HG02884 (cell line): ENCODE measurements around the gene ABR.
"Not testable (repeated sequence)": the region's sequence is repeated elsewhere in the genome, so short reads cannot be mapped to it uniquely, and the experiment has no call there.

Experiments used
- ATAC-seq: cut with Tn5 transposase; IDR thresholded peaks from one replicate; pipeline ENCODE4 v1.9.1; 2021; ENCODE audit warnings: mild to moderate bottlenecking, moderate library complexity; ENCODE audit not compliant: unreplicated experiment

Gene ABR

DNA sequence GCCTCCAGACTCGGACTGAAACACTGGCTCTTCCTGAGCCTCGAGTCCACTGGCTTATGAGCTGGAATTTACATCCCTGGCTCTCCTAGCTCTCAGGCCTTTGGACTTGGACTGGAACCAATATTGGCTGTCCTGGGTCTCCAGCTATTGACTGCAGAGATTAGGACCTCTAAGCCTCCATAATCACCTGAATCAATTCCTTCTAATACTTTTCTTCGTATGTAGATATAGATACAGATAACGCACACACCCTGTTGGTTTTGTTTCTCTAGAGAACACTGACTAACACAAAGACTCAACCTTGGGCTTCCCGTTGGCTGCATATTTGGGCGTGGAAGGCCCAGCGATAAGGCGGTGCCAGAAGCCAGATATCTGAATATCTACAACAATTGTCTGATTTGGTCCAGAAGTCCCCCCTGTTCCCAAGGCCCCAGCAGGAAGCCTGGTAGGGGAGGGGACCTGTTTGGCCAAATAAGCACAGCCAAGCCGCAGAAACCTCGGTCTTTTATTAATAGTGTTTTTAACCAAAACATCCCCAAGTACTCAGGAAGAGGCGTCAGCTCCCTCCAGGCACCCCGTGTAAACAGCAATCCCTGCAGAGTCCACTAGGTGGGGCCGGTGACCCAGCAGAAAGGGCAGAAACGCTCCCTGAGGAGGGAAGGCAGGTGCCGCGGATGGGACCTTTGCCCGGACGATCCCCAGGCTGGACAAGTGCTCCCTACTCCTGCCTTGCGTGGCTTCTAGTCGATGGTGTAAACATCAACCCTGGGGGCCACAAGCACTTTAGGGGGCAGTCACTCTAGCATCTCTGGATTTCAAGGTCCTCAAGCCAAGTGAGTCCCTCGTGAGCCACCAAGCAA, 57.0 kb downstream of the ABR start:
- no peak for ATAC-seq

DNA sequence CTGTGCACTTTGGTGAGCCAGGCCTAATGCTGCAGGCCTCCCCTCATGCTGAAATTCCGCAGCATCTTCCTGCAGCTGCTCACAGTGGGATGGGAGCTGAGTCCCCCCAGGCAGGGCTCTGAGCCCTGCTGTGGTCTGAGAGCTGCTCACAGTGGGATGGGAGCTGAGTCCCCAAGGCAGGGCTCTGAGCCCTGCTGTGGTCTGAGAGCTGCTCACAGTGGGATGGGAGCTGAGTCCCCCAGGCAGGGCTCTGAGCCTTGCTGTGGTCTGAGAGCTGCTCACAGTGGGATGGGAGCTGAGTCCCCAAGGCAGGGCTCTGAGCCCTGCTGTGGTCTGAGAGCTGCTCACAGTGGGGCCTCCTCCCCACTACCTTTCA, 58.4 kb downstream of the ABR start:
- not testable (repeated sequence) for ATAC-seq

- ATAC-seq = no peak
Measured at GRCh38 chr17:1120596-1121441, 59.0 kb downstream of the ABR start.

- ATAC-seq = no peak
Measured at GRCh38 chr17:1119924-1120323, 59.9 kb downstream of the ABR start.

DNA sequence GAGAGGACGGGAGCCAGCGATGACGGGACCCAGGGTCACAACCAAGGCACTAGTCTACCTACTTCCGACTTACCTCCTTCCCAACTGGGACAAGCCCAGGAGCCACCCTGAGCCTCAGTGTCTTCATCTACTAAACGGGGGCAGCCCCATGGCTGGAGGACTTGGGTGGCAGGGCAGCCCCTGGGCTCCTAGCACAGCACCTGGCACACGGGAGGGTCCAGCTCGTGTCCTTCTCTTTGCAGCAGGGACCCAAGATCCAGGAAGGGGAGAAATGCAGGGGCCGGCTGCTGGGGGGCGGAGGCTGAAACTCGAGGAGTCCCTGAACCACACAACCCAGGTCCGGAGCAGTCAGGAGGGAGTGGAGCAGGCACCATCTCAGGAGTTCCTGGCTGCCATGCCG, 63.2 kb downstream of the ABR start:
- no peak for ATAC-seq

DNA sequence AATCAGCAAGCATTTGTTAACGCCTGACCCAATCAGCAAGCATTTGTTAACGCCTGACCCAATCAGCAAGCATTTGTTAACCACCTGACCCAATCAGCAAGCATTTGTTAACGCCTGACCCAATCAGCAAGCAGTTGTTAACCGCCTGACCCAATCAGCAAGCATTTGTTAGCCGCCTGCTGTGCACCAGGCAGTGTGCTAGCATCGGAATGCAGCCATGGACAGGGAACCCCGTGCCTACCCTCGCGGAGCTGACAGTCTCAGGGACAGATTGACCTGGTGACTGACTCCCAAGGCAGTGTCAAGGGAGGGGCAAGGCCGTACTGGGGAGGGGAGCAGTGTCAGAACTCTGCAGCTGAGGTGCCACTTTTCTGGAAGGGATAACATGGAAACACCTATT, 66.9 kb downstream of the ABR start:
- no peak for ATAC-seq

- no peak for ATAC-seq
Measured at GRCh38 chr17:1111599-1112443, 68.0 kb downstream of the ABR start.

GRCh38 chr17:1110862-1111598, 68.8 kb downstream of the ABR start:
- no peak for ATAC-seq

- no peak for ATAC-seq
Measured at GRCh38 chr17:1110541-1110861, 69.3 kb downstream of the ABR start.

- ATAC-seq = no peak
Measured at GRCh38 chr17:1109606-1110540, 69.9 kb downstream of the ABR start.

DNA sequence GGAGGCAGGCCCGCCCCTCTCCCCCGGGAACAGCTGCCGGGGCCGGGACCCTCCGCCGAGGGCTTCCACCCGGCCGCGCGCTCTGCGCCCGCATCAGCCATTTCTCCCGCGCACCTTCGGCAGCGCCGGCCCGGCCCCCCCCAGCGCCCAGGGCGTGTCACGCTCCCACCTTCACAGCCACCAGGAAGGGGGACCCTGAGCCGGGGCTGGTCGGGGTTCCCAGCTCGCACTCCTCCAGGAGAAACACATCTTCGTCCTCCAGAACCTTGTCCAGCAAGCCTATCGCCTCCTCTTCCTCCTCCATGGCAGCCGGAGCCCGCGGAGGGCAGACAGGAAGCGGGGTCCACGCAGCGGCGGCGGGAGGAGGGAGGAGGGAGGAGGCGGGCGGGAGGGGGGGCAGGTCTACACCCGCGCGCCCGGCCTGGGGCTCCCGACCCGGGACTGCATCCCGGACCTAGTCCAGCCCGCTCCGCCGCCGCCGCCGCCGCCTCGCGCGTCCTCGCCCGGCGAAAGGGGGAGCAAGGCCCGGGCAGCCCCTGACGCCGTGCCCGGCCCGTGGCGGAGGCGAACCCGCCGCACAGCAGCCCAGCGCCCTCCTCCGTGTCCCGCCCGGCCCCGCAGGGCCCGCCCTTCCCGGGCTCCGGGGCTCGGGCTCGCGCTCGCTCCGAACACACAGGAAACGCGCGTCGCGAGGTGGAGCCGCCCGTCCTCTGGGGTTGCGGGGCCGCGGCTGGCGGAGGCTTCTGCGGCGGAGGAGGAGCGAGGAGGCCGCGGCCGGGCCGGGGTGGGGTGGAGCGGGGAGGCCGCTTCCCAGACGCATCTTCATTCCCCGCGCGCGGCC, 70.8 kb downstream of the ABR start:
- no peak for ATAC-seq

DNA sequence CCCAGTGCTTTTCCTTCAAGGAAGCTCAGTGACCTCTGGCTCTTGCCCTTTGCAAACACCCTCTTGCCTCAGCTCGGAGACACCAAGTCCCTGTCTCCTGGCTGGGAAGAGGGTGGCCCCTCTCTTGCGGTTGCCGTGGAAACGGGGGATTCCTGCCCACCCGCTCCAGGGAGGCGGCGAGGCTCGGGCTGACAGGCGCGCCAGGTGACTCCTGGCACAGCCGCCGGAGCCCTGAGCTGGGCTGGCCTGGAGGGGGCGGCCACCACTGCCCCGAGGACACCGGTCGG, 71.4 kb downstream of the ABR start:
- no peak for ATAC-seq

GRCh38 chr17:1107777-1108477, 71.9 kb downstream of the ABR start:
- no peak for ATAC-seq

- ATAC-seq = no peak
Measured at GRCh38 chr17:1107083-1107776, 72.6 kb downstream of the ABR start.

DNA sequence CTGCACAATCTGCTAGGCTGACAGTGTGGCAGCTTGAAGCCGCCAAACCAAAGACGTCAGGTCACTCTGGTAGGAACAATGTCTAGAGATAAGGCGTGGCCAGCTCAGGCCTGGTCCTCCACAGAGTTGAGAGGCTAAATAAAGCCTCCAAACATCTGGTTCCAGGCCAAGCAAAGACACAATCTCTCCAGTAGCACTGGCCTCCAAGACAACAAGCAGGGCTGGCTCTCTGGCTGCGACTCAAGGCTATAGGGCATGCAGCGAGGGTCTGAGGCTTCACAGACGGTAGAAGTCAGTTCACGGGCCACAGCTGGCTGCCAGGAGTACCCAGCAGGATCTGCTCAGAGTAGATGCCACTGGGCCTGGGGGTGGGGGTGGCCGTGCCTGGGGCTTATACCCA, 75.6 kb downstream of the ABR start:
- no peak for ATAC-seq

- no peak for ATAC-seq
Measured at GRCh38 chr17:1100382-1100781, 79.4 kb downstream of the ABR start.

GRCh38 chr17:1099242-1099641, 80.5 kb downstream of the ABR start:
- ATAC-seq = no peak
